Liver (tissue), 9 donors: ENCODE results near the gene ADAT2. TPM values are rescaled to one million over a fixed set of nuclear protein-coding genes. Genes with fewer than 3 reads are reported as not detected.

Experiments
- DNase-seq: peaks from one replicate; pipeline ENCODE4 v3.0.0-alpha.2; 2017; ENCODE audit warnings: low spot score
- H3K27ac ChIP-seq, 2 donors: one replicate each; pipeline ENCODE4 v1.7.0; 2013; ENCODE audit warnings: inconsistent platforms in 2 of 2, low read length in 2 of 2, control low read depth in 1 of 2, low read depth in 1 of 2, mild to moderate bottlenecking in 1 of 2
- H3K27me3 ChIP-seq, 4 donors: one replicate each; pipeline versions ENCODE4 v1.6.1 to v1.7.0; 2013; ENCODE audit warnings: low read length in 3 of 4, inconsistent platforms in 1 of 4, mild to moderate bottlenecking in 1 of 4, moderate library complexity in 1 of 4; ENCODE audit not compliant: control insufficient read depth in 4 of 4, insufficient read depth in 4 of 4
- H3K36me3 ChIP-seq, 4 donors: one replicate each; pipeline versions ENCODE4 v1.6.1 to v1.7.0; 2013; ENCODE audit warnings: low read length in 3 of 4, mild to moderate bottlenecking in 3 of 4, low read depth in 1 of 4, moderate library complexity in 1 of 4; ENCODE audit not compliant: control insufficient read depth in 4 of 4, insufficient read depth in 3 of 4
- H3K4me1 ChIP-seq, 4 donors: one replicate each; pipeline versions ENCODE4 v1.6.1 to v1.7.0; 2013; ENCODE audit warnings: low read length in 3 of 4, mild to moderate bottlenecking in 3 of 4, moderate library complexity in 1 of 4; ENCODE audit not compliant: control insufficient read depth in 4 of 4, insufficient read depth in 4 of 4
- H3K4me3 ChIP-seq, 3 donors: one replicate each; pipeline versions ENCODE4 v1.6.1 to v1.7.0; 2013; ENCODE audit warnings: low read length in 3 of 3, control low read depth in 1 of 3, low read depth in 1 of 3, mild to moderate bottlenecking in 1 of 3
- H3K9ac ChIP-seq, 2 donors: one replicate each; pipeline ENCODE4 v1.7.0; 2013; ENCODE audit warnings: low read length in 2 of 2, mild to moderate bottlenecking in 2 of 2, moderate library complexity in 2 of 2, control low read depth in 1 of 2, low read depth in 1 of 2
- H3K9me3 ChIP-seq, 4 donors: one replicate each; pipeline versions ENCODE4 v1.6.1 to v1.7.0; 2013; ENCODE audit warnings: low read length in 3 of 4; ENCODE audit not compliant: control insufficient read depth in 4 of 4
- CTCF ChIP-seq: fragments of 150-350 bp; IDR thresholded peaks from 2 replicates; pipeline ENCODE4 v1.5.1; 2017; ENCODE audit warnings: improper control_type of control experiment, low read depth, low read length; ENCODE audit not compliant: missing input control
- EGR1 ChIP-seq, 2 donors: IDR thresholded peaks; 2 replicates each; pipeline ENCODE4 v1.6.1; 2016 to 2018; ENCODE audit warnings: antibody characterized with exemption in 2 of 2, low read depth in 2 of 2
- FOXA1 ChIP-seq: IDR thresholded peaks from 2 replicates; pipeline ENCODE4 v1.6.1; 2016; ENCODE audit warnings: antibody characterized with exemption
- FOXA2 ChIP-seq: IDR thresholded peaks from 2 replicates; pipeline ENCODE4 v1.6.1; 2016; ENCODE audit warnings: antibody characterized with exemption
- GABPA ChIP-seq, 2 donors: IDR thresholded peaks in 1 of 2; conservative IDR thresholded peaks in 1 of 2; 2 replicates each; pipeline ENCODE4 v1.6.1; 2016; ENCODE audit warnings: antibody characterized with exemption in 2 of 2, mild to moderate bottlenecking in 1 of 2, moderate library complexity in 1 of 2
- HNF4G ChIP-seq: IDR thresholded peaks from 2 replicates; pipeline ENCODE4 v1.6.1; 2016; ENCODE audit warnings: antibody characterized with exemption
- JUND ChIP-seq, 2 donors: IDR thresholded peaks; 2 replicates each; pipeline ENCODE4 v1.6.1; 2016; ENCODE audit warnings: antibody characterized with exemption in 2 of 2
- MAX ChIP-seq: IDR thresholded peaks from 2 replicates; pipeline ENCODE4 v1.6.1; 2016; ENCODE audit warnings: antibody characterized with exemption
- NR2F2 ChIP-seq: IDR thresholded peaks from 2 replicates; pipeline ENCODE4 v1.6.1; 2016; ENCODE audit warnings: antibody characterized with exemption
- REST ChIP-seq: IDR thresholded peaks from 2 replicates; pipeline ENCODE4 v1.6.1; 2016; ENCODE audit warnings: antibody characterized with exemption, mild to moderate bottlenecking
- RXRA ChIP-seq, 2 donors: IDR thresholded peaks; 2 replicates each; pipeline ENCODE4 v1.6.1; 2017 to 2018; ENCODE audit warnings: antibody characterized with exemption in 2 of 2, mild to moderate bottlenecking in 1 of 2
- YY1 ChIP-seq: IDR thresholded peaks from 2 replicates; pipeline ENCODE4 v1.6.1; 2016; ENCODE audit warnings: antibody characterized with exemption, mild to moderate bottlenecking
- ZBTB33 ChIP-seq: IDR thresholded peaks from 2 replicates; pipeline ENCODE4 v1.6.1; 2016; ENCODE audit warnings: antibody characterized with exemption
- WGBS: extraction: QIAGEN DNeasy Blood & Tissue Kit; methylation state at CpG from one replicate; pipeline ENCODE4 v1.1.7; 2013; 5-methylcytosine and 5-hydroxymethylcytosine counted together
- polyA plus RNA-seq, 2 donors: library from polyadenylated mRNA; stranded (reverse) in 1 of 2; unstranded in 1 of 2; fragments of 200-250 nt in 1 of 2; fragments of >200 nt in 1 of 2; fragmentation: Nextera tagmentation in 1 of 2; extraction: Ambion mirVana in 1 of 2; gene quantifications; one replicate each; pipeline versions ENCODE4 v1.2.1 to v1.2.3, GENCODE V29; 2013 to 2015
- total RNA-seq, 2 donors: library from RNA; depleted of rRNA; stranded (reverse); fragments of >200 nt; gene quantifications; one replicate each; pipeline ENCODE4 v1.2.3, GENCODE V29; 2014
- donor health status: healthy.
- donor health status: healthy.
- donor health status: healthy.
- donor health status: healthy.
- donor health status: healthy.

Gene ADAT2
- total and polyA plus RNA-seq, 4 donors, result 1.4 to 3.7 (median 2.5) TPM

GRCh38 chr6:143426026-143426425 is 24.5 kb downstream of the ADAT2 start:
- no peak overlapping the region for H3K9ac ChIP-seq
- no peaks in the 10 kb centered on the region for H3K27me3 ChIP-seq
- DNase-seq, result no peak
- TF ChIP-seq GABPA (IDR thresholded peaks at IDR 0.05 in 1 of 2, conservative IDR thresholded peaks at IDR 0.05 in 1 of 2) (no peak), EGR1 (IDR thresholded peaks at IDR 0.05; ENCODE audit: low read depth in 2 of 2) (no peak), ZBTB33 (no peak), REST (no peak), MAX (no peak), RXRA (IDR thresholded peaks at IDR 0.05) (no peak), FOXA2 (no peak)
- WGBS, result 92% methylated on average over 2 of the region's 2 CpGs
- H3K9me3 ChIP-seq, result no peaks in the 10 kb centered on the region
- peaks cover 0 to 5% (median 3%) of the 10 kb centered on the region in 4 donors for H3K4me1 ChIP-seq
- no peaks in the 10 kb centered on the region for H3K36me3 ChIP-seq
- no peak overlapping the region for H3K27ac ChIP-seq
- no peak overlapping the region for H3K4me3 ChIP-seq

- Histone ChIP-seq H3K27ac (no peak overlapping the region), H3K27me3 (no peaks in the 10 kb centered on the region), H3K9me3 (no peaks in the 10 kb centered on the region), H3K4me3 (no peak overlapping the region), H3K4me1 (no peaks in the 10 kb centered on the region), H3K9ac (no peak overlapping the region), H3K36me3 (no peaks in the 10 kb centered on the region)
- TF ChIP-seq CTCF, result no peak
- TF ChIP-seq FOXA1, result no peak
- TF ChIP-seq JUND (IDR thresholded peaks at IDR 0.05), result no peak
- TF ChIP-seq HNF4G, result no peak
- TF ChIP-seq YY1, result no peak
- TF ChIP-seq FOXA2, result no peak
- no peak for TF ChIP-seq NR2F2
- no peak for DNase-seq
- 90% methylated on average over 6 of the region's 6 CpGs for WGBS
These were observed 31.0 kb downstream of the ADAT2 start for GRCh38 chr6:143419526-143419925.
